ENCODE data around the gene DCLK1. TPM values are rescaled to one million over a fixed set of nuclear protein-coding genes. Genes with fewer than 3 reads are reported as not detected.

Gene DCLK1
- total RNA-seq, 4 donors from 2014 or later = 4.4 to 102 (median 13.3) TPM

DNA sequence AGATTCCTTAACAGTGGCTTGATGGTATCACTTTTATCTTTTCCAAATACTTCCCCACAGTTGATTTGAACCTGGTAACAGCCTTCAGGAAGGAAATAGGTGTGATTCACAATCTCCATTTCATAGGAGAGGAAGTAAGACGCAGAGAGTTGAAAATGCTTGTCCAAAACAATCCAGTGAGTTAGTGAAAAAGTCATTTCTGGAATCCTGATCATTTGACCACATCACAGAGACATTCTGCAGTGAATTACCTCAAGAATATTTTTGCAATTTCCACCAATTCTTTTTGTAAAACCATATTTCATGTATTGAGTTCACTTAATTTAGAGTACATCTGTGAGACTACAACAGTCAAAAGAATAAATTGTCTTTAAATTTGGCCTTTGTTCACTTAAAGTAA, 292.8 kb downstream of the DCLK1 start:
- Histone ChIP-seq H3K27me3 (no peaks in the 10 kb centered on the region), H3K27ac (peak overlapping the region in 1 of 2 donors; percentile 40), H3K9me3 (no peaks in the 10 kb centered on the region), H3K36me3 (no peaks in the 10 kb centered on the region), H3K4me3 (no peak overlapping the region), H3K4me1 (no peaks in the 10 kb centered on the region)
- intact Hi-C loops (cut with DNase I; ENCODE audit: low total_unique reads) = no loop called here
- TF ChIP-seq, protein P1, sequence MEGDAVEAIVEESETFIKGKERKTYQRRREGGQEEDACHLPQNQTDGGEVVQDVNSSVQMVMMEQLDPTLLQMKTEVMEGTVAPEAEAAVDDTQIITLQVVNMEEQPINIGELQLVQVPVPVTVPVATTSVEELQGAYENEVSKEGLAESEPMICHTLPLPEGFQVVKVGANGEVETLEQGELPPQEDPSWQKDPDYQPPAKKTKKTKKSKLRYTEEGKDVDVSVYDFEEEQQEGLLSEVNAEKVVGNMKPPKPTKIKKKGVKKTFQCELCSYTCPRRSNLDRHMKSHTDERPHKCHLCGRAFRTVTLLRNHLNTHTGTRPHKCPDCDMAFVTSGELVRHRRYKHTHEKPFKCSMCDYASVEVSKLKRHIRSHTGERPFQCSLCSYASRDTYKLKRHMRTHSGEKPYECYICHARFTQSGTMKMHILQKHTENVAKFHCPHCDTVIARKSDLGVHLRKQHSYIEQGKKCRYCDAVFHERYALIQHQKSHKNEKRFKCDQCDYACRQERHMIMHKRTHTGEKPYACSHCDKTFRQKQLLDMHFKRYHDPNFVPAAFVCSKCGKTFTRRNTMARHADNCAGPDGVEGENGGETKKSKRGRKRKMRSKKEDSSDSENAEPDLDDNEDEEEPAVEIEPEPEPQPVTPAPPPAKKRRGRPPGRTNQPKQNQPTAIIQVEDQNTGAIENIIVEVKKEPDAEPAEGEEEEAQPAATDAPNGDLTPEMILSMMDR (IDR thresholded peaks at IDR 0.05) = no peak
- no peak for TF ChIP-seq POLR2A (IDR thresholded peaks at IDR 0.05)
- no peak for DNase-seq

DNA sequence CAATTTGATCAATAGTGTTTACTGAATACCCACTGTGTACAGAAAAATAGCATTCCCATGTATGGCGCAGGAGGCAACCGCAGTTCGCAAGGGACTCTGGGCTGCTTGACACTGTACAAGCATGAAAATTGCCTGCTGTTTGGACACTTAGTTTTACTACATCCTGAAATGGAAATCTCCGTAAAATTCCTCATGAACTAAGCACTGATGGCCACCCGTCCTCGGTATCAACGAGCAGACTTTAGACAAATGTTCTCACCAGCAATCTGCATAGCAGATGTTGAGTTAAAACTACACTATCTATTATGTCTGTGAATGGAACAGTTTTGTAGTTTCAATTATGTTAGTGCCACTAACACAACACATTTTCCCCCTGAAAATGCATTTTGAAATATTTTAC, 294.7 kb downstream of the DCLK1 start:
- Histone ChIP-seq H3K9me3 (no peaks in the 10 kb centered on the region), H3K36me3 (no peaks in the 10 kb centered on the region), H3K4me3 (no peak overlapping the region), H3K4me1 (no peaks in the 10 kb centered on the region), H3K27me3 (no peaks in the 10 kb centered on the region), H3K27ac (peak overlapping the region; percentile 29 to 53)
- TF ChIP-seq, protein P1 (IDR thresholded peaks at IDR 0.05) = no peak
- TF ChIP-seq POLR2A (IDR thresholded peaks at IDR 0.05) = no peak
- no peak for DNase-seq
- intact Hi-C loops (cut with DNase I; ENCODE audit: low total_unique reads) = no loop called here

DNA sequence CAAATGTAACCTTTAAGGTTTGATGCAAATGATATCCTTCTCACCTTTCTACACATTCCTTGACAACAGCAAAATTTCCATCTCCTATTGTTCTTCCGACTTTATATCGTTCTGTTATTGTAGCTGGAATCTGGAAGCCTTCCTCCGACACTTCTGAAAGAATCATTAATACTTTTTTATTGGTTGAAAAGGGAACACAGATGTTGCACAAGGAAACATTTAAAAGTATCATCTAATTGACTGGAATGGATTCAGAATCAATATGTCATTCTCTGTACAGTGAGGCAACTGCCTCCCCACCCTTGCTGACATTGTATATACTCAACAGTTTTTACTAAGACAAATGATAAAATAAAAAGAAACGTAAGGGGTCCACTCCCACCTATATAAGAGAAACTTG, 295.2 kb downstream of the DCLK1 start:
- Histone ChIP-seq H3K4me3 (no peak overlapping the region), H3K27me3 (no peaks in the 10 kb centered on the region), H3K27ac (peak overlapping the region; percentile 29 to 53), H3K36me3 (no peaks in the 10 kb centered on the region), H3K4me1 (no peaks in the 10 kb centered on the region), H3K9me3 (no peaks in the 10 kb centered on the region)
- DNase-seq = no peak
- TF ChIP-seq, protein P1 (IDR thresholded peaks at IDR 0.05) = no peak
- no peak for TF ChIP-seq POLR2A (IDR thresholded peaks at IDR 0.05)
- intact Hi-C loops (cut with DNase I; ENCODE audit: low total_unique reads) = no loop called here

DNA sequence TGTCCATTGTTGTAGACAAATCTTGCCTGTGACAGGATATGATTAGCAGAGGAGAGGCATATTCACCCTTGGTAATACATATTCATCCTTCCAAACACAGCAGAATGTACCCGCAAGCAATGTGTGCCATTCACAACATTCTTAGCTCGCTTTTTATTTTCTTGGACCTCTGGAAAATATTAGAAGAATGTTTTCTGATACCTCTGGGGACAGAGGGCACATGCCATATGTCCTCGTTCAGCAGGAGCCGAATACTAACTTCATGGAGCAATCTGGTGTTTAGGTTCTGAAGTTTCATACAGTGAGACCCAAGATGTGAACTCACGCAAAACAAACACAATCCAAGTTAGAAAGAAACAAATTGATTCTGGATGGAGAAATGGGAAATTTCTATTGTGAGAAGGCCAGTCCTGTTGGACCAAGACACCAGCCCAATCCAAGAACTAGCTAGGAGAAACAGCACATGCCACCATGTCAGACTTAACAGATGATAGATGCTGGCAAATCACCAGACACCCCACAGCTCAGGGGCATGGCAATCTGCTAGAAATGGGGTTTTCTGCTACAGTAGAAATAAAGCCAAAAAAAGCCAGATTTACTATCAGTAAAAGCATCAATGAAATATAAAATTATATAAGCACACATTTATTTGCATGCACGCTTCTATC, 297.4 kb downstream of the DCLK1 start:
- Histone ChIP-seq H3K27me3 (no peaks in the 10 kb centered on the region), H3K4me1 (no peaks in the 10 kb centered on the region), H3K27ac (no peak overlapping the region), H3K36me3 (no peaks in the 10 kb centered on the region), H3K4me3 (no peak overlapping the region), H3K9me3 (no peaks in the 10 kb centered on the region)
- no peak for TF ChIP-seq POLR2A (IDR thresholded peaks at IDR 0.05)
- TF ChIP-seq, protein P1 (IDR thresholded peaks at IDR 0.05) = no peak
- intact Hi-C loops (cut with DNase I; ENCODE audit: low total_unique reads) = no loop called here
- no peak for DNase-seq

DNA sequence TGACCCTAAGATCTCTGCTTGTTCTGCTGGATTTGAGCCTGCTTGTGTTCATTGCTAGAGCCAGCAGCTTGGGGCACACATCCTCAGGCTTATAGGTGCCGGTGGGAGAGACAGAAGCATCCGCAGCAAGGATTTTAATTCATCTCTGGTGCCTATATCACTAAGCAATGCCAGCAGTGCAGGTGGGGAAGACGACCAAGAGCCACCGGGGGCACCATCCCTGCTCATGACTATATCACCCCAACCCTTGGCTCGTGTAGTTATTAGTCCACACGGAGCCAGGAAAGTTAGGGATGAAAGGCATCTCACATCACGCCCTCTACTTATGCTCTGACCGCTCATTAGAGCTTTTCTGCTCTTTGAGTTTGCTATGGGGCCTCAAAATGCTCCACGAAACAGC, 298.2 kb downstream of the DCLK1 start:
- no peaks in the 10 kb centered on the region for H3K27me3 ChIP-seq
- TF ChIP-seq POLR2A (IDR thresholded peaks at IDR 0.05) = no peak
- TF ChIP-seq, protein P1 (IDR thresholded peaks at IDR 0.05) = no peak

More for the DNA sequence above, 298.2 kb downstream of the DCLK1 start:
- no peaks in the 10 kb centered on the region for H3K4me1 ChIP-seq
- H3K36me3 ChIP-seq = no peaks in the 10 kb centered on the region
- intact Hi-C loops (cut with DNase I; ENCODE audit: low total_unique reads) = no loop called here
- DNase-seq = no peak
- no peak overlapping the region for H3K4me3 ChIP-seq
- H3K27ac ChIP-seq = no peak overlapping the region
- H3K9me3 ChIP-seq = no peaks in the 10 kb centered on the region

Measured in uterus (tissue), 4 donors.